ENCODE results near the gene ARID3A.

Gene ARID3A

DNA sequence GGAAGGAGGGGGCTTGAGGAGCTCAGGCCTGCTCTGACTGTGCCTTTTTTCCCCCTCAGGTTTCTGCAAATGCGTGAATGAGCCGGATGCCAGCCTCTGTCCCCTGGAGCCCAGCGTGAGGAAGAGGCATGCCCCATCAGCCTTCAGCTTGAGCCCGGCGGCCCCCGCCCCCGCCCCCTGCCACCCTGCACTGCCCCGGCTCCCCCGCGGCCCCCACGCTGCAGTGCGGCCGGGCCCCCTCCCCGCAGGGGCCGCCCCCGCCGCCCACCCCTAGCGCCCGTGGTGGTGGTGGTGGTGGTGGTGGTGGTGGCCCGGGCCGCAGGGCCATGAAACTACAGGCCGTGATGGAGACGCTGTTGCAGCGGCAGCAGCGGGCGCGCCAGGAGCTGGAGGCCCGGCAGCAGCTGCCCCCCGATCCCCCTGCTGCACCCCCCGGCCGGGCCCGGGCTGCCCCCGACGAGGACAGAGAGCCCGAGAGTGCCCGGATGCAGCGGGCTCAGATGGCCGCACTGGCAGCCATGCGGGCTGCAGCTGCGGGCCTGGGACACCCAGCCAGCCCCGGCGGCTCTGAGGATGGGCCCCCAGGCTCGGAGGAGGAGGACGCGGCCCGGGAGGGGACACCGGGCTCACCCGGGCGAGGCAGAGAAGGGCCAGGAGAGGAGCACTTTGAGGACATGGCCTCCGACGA, 3.5 kb downstream of the ARID3A start:
- no peak for DNase-seq

DNA sequence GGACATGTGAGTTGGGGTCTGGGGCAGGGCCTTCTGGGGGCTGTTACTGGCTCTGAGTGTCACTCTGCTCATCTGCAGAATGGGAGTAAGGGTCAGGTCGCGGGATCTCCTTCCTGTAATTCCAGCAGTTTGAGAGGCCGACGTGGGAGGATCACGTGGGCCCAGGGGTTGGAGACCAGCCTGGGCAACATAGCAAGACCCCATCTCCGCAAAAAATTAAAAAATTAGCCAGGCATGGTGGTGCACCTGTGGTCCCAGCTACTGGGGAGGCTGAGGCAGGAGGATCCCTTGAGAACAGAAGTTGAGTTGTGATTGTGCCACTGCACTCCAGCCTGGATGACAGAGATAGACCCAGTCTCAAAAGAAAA, 4.0 kb downstream of the ARID3A start:
- DNase-seq: no peak

DNA sequence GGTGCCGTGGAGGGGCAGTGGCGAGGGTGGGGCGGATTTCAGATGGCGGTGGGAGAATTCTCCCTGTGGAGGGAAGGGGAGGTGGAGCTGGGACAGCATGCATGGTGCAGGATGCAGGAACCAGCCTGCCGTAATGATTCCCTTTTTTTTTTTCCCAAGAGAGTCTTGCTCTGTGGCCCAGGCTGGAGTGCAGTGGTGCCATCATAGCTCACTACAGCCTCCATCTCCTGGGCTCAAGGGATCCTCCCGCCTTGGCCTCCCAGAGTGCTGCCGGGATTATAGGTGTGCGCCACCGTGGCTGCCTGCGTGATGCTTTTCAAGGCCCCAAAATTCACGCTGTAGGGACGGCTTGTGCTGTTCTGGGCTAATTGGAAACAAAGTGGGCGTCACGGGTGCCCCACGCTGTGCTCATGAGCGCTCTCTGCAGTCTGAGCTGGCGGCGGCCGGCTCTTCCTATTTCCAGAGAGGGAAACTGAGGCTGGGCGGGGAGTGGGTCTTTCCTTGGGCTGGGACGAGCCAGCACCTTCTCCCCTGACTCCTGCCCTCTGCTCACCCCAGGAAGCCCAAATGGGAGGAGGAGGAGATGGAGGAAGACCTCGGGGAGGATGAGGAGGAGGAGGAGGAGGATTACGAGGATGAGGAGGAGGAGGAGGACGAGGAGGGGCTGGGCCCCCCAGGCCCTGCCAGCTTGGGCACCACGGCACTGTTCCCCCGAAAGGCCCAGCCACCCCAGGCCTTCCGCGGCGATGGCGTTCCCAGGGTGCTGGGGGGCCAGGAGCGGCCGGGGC, 6.2 kb downstream of the ARID3A start:
- DNase-seq: no peak

DNA sequence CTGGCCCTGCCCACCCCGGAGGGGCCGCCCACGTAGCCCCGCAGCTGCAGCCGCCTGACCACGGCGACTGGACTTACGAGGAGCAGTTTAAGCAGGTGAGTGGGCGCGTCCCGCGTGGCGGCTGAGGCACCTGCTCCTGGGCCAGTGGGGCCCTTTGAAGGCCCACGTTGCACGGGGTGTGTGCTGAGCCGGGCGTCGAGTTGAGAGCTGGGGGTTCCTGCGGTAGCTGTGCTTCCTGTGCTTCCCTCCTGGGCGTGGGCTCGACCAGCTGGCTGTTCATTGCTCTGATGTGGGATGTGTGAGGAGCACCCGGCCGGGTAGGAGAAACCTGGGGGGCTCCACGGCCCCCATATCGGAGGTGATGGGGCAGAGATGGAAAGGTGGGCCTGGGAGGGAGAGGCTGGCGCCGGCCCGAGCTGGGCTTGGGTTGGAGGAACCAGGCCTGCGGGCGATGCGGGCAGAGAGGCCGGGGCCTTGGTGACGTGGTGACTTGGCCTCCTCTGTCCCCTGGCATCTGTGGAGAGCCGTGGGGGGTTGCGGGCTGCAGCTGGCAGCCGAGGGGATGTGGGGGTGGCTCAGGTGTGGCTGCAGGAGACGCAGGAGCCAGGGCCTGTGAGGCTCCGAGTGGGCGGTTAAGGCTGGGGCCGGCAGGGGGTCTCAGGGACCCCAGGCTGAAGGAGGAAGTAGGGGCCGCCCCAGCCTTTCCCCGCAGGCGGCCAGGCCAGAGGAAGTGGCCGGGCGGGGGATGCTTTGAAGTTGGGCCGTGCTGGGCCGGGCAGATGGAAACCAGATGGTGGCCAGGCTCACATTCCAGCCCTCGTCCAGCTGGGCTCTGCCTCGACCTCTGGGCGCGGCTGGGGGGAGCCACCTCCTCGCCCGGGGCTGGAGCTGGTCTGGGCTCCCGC, 7.1 kb downstream of the ARID3A start:
- DNase-seq: peak; percentile 77

DNA sequence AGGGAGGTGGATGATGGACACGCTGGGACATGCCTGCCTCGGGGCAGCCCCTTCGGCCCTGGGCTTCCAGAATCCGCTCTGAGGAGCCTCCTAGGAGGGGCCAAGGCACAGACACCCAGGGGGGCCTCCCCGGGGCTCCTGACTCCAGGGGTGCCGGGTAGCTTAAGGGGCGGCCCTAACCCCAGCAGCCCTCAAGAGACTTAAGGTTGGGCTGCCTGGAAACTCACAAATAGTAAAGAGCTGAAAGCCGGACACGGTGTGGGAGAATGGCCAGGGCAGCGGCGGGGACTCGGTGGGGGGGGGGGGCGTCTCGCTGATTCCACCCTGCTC, 7.7 kb downstream of the ARID3A start:
- no peak for DNase-seq

DNA sequence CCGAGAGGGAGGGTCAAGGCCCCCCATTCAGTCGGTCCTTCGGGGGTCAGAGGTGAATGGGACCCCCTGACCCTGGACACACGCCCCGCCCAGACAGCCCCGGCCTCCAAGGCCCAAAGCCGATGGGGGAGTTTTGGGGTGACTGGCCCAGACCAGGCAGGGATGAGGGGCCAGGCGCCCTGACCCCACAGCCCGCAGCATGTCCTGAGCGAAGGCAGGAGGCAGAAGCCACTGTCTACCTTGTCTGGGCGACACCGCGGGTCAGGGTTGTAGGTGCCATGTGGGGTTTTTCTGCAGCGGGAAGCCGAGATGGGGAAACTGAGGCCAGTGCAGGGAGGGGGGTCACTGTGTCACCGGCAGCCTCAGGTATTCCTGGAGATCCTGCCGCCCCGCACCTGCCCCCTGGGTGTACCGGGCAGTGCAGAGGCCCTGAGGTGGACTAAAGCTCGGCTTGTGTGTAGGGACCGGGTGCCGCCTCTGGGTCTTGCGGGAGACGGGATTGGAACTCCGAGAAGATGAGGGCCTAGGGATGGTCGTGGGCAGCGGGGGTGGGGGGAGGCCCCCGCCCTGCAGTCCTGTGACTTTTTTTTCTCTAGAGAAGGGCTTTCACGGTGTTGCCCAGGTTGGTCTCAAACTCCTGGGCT, 8.5 kb downstream of the ARID3A start:
- DNase-seq: no peak

DNA sequence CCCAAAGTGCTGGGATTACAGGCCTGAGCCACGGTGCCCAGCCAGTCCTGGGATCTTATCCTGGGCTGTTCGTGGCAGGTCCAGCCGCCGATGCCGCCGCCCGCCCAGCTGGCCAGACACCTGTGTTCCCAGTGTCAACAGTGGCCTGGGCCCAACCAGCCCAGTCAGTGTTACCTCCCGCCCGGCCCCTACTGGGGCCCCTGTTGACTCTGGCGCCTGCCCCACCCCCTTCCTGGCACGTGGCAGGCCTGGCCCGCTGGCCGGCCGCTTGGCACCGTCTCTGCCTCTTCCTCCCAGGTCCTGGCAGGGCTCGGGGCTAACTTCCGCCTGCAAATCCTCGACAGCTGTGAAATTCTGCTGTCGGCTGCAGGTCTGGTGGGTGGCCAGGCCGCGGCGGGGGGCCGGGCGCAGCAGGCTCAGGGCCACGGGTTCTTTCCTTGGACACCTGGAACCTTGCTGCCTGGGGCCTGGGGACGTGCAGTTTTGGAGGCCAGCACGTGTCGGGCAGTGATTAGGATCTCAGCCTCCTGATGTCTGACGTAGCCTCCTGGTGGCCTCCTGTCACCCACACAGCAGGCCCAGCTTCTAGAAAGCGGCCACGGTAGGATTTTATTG, 9.1 kb downstream of the ARID3A start:
- DNase-seq: peak; percentile 57

DNA sequence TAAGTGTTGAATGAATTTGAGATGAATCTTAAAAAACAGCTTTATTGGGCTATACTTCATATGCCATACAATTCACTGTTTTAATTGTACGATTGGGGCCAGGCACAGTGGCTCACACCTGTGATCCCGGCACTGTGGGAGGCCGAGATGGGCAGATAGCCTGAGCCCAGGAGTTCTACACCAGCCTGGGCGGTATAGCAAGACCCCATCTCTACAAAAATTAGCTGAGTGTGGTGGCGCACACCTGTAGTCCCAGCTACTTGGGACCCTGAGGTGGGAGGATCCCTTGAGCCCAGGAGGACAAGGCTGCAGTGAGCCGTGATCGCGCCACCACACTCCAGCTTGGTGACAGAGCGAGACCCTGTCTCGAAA, 10.3 kb downstream of the ARID3A start:
- DNase-seq: no peak

DNA sequence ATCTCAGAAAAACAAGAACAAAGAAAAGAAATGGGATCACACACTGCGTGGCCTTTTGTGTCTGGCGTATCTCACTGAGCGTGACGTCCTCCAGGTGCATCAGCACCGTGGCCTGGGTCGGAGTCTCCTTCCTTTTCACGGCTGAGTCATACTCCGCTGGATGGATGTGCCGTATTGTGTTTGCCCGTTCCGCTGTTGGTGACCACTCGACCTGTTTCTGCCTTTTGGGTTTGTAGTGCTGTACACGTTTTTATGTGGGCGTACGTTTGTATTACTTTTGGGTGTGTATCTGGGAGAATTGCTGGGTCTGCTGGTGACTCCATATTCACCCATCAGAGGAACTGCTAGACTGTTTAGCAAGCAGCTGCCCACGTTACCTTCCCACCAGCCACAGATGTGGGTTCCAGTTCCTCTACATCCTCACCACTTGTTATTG, 11.4 kb downstream of the ARID3A start:
- no peak for DNase-seq

DNA sequence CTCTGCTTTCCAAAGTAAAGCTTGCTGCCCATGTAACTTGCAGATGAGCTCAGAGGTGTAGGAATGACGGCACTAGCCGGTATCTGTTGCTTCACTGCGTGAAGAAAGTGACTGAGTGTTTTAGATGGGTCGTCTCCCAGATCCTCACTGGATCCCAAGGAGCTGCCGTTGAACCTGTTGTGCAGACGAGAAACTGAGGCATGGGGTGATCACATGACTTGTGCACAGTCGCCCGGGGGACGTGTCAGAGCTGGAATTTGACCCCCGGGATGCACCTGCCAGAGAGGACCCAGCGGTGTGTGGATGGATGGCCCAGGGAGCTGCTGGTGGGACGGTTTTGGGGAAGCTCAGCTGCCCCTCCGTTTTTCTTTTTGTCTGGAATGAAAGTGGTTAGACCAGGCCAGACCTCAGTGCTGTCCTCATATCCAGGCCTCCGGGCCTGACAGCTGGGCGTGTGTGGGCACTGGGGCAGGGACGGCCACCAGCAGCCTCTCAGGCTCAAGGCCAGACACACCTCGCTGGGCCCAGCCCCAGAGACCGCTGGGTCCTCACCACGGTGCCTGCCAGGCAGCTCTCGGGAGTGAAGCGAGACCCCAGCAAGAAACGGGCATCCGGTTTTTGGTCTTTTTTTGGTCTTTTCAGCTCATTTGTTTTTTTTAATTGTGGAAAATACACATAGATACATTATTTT, 12.5 kb downstream of the ARID3A start:
- no peak for DNase-seq

DNA sequence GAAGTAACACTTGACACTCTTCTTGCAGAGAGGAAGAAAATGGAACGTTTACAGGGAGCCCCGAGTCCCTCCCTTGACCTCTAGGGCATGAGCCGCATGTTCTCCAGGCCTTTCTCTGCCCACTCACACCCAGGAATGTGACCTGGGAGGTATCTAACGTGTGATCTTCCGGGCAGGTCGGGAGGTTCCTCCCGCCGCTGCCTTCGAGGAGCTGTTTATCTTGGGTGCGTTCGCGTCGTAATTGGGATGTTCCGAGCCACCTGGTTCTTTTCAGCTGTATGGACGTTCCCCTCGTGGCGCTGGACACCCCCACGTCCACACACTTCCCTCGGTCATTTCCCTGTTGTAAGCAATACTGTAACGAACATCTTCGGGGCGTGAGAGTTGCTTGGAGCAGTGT, 13.6 kb downstream of the ARID3A start:
- DNase-seq: no peak

DNA sequence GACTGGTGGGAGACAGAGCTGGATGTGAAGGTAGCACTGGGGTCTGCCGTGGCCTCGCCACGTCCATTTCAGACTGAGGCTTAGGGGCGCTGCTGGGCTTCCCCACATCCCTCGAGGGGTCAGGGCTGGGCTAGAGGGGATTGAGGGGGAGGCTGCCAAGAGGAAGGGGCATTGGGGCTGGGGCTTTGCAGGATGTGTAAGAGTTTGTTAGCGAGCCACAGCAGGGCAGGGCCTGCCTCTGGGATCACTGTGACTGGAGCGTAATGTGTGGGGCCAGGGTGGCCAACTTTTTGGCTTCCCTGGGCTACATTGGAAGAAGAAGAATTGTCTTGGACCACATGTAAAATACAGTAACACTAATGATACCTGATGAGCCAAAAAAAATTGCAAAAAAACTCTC, 14.1 kb downstream of the ARID3A start:
- no peak for DNase-seq

DNA sequence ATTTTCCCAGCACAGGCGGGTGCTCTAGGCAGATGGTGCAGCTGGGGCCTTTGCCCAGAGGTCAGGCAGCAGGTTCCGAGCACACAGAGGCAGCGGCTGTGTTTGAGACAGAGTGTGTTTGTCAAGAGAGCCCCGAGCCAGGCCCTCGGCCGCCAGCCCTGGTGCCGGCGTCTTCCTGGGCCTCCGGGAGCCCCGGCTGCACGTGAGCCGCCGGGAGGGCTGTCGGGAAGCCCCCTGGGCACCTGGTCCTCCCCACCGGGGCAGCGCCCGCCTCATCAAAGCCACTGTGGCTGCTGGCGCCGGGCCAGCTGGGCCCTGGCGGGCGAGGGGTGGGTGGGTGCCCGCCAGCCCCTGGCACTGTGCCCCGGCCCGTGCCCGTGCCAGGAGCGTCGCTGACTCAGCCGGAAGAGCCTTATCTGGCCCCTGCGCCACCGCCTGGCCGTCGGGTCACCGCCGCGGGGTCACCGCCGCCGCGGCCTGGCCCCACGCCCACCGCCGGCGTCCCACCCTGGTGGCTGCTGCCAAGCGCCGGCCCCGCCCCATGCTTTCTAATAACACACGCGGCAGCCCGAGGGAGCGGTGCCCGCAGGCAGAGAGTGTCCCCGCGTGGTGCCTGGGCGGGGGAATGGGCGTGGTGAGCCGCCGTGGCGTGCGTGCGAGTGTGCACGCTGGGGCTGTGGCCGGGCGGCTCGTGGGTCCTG, 14.9 kb downstream of the ARID3A start:
- DNase-seq: no peak

DNA sequence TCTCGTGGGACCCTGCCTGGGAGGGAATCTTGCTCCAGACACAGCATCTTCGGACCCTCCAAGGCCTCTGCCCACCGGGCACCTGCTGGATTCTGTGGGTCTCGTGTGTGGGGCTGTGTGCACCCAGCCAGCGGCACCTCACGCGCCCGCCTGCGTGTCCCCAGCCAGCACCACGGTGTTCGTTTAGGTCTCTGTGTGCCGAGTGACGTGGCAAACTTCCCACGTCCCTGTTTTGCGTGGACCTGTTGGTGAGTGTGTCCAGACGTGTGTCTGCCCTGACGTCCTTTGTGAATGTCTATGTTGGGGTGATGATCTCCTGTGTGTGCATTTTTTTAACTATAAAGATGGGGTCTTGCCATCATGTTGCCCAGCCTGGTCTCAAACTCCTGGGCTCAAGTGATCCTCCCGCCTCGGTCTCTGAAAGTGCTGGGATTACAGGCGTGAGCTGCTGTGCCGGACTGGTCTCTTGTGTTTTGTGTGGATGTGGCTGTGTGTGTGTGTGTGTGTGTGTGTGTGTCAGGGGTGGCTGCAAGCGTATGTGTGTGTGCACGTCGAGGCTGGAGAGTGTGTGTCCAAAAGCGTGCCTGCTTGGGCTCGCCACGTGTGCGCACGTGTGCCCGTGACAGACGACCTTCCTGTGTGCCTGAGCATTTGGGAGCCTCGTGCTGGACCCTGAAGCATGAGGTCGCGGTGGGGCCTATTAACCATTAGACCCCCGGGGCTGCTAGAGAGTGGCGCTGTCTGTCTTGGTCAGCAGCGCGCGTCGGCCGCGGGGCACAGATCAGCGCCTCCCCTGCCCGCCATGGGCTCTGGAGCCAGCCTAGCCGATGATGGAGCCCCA, 15.7 kb downstream of the ARID3A start:
- no peak for DNase-seq

DNA sequence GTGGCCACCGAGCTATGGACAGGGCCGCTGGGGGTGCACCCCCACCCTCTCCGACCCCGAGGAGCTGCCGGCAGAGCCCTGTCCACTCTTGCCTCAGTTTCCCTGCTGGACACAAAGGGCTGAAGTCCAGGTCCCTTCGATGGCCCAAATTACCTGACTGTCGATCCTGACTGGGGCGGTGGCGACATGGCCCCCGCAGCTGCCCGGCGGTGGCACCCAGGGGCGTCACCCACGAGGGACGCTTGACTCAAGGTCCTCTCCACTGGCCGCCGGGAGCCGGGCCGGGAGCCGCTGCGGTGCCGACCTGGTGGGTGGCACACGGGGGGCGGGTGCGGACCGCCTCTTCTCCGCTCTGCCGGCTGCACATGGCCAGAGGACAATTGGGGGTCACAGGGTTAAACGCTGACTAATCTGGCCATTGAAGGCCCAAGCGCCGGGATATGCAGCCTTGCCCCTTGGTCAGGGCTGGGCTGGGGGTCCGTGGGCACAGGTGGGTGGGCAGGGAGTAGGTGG, 16.4 kb downstream of the ARID3A start:
- no peak for DNase-seq

DNA sequence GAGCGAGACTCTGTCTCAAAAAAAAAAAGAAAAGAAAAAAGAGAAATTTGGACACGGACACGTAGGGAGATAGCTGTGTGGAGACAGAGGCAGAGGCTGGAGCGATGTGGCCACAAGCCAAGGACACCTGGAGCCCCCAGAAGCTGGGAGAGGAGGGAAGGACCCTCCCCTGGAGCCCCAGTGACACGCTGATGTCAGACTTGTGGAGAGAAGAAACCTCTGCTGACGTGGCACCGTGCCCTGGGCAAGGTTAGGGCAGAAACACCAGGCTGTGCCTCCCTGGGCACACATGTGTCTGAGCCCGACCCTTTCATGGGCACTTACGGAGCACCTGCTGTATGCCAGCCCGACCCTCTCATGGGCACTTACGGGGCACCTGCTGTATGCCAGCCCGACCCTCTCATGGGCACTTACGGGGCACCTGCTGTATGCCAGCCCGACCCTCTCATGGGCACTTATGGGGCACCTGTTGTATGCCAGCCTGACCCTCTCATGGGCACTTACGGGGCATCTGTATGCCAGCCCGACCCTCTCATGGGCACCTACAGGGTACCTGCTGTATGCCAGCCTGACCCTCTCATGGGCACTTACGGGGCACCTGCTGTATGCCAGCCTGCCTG, 17.8 kb downstream of the ARID3A start:
- DNase-seq: no peak

DNA sequence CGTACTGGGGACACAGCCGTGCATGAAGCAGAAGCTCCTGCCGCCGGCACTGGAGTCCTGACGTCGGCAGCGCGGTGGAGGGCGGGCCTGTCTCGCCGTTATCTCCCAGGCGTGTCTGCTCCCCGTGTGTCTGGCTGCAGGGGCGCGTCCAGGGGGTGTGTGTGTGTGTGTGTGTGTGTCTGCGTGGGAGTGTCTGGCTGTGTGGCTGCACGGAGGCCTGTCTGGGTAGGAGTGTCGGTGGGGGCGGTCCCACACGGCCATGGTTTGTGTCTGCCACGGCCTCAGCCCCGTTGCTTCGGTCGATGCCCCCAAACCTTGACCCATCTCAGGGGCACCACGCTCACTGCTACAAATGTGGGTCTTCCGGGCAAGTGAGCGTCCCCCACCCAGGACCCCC, 18.3 kb downstream of the ARID3A start:
- peak; percentile 75 for DNase-seq

DNA sequence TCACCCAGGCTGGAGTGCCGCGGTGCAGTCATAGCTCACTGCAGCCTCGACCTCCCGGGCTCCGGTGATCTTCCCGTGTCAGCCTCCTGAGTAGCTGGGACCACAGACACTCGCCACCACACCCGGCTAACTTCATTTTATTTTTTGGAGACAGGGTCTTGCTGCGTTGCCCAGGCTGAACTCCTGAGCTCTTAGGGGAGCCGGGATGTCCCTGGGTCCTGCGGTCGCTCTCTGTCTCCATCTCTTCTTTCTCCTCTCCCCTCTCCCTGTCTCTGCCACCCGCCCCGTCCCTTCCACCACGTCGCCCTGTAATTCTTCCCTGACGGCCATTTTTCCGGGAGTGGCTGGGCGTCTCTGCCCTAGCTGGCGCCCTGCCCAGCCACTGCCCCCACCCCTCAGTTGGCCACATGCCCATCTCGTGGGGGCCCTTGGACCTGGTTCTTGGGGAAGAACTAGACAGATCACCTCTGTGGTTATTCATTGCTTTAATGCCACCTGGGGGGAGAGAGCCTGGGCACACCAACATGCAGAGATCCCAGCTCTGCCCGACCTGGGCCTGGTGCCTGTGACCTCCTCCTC, 18.9 kb downstream of the ARID3A start:
- no peak for DNase-seq
